ENCODE data around the gene FRG2C. TPM values are rescaled to one million over a fixed set of nuclear protein-coding genes. Genes with fewer than 3 reads are reported as not detected.

Gene FRG2C
- total and polyA plus RNA-seq, 2 of the 13 experiments (the other 11 are each of a cell fraction or from before 2014, with no cell fraction given), result not detected

- in situ Hi-C loops (cut with HindIII; ENCODE audit: extremely low pct_ligation_motif_present, low pct_unique_long_range_greater_than_20kb) (no loop called here), intact Hi-C loops (cut with micrococcal nuclease; ENCODE audit: unreplicated experiment) (no loop called here)
- Histone ChIP-seq H3K9ac (ENCODE audit: insufficient read depth, low read depth, low read length) (no peak overlapping the region), H2AFZ (ENCODE audit: low read length) (no peak overlapping the region), H3K36me3 (replicated peaks in 1 of 2; ENCODE audit: control insufficient read depth in 1 of 2, insufficient read depth in 2 of 2, low read length in 2 of 2) (no peaks in the 10 kb centered on the region), H3K4me2 (ENCODE audit: low read depth, low read length) (no peak overlapping the region), H4K20me1 (ENCODE audit: insufficient read depth, low read length) (no peaks in the 10 kb centered on the region), H3K79me2 (ENCODE audit: insufficient read depth, low read length) (no peaks in the 10 kb centered on the region), H3K4me1 (ENCODE audit: insufficient read depth, low read length) (no peaks in the 10 kb centered on the region), H3K27ac (ENCODE audit: extremely low read length, insufficient read depth, low read length) (no peak overlapping the region), H3K27me3 (ENCODE audit: control insufficient read depth in 1 of 2, insufficient read depth in 2 of 2, low read length in 2 of 2) (no peaks in the 10 kb centered on the region), H3K9me3 (ENCODE audit: low read length) (peaks cover 35% of the 10 kb centered on the region), H3K4me3 (replicated peaks in 1 of 3; ENCODE audit: insufficient read depth in 1 of 3, low read depth in 2 of 3, low read length in 3 of 3) (no peak overlapping the region)
- DNase-seq (ENCODE audit: low spot score), result no peak
- FAIRE-seq, result no peak
- no peak for ATAC-seq
- 19% methylated on average over 7 of the region's 9 CpGs for WGBS (ENCODE audit: low lambda C conversion rate)
- no TSS peak for BruUV-seq (replicated peaks)
- CTCF ChIA-PET (ENCODE audit: low intra/inter-chr PET ratio, low total read pairs), result no interaction called here
- POLR2A ChIA-PET, result no interaction called here
- TF ChIP-seq ZBTB1 (CRISPR knock-in tag; IDR thresholded peaks at IDR 0.05; ENCODE audit: borderline replicate concordance), result no peak
- TF ChIP-seq ZNF337 (CRISPR knock-in tag; IDR thresholded peaks at IDR 0.05; ENCODE audit: borderline replicate concordance, low read depth), result no peak
- no peak for TF ChIP-seq ZNF678 (CRISPR knock-in tag; IDR thresholded peaks at IDR 0.05)
- TF ChIP-seq ZNF616 (CRISPR knock-in tag; IDR thresholded peaks at IDR 0.05; ENCODE audit: low read depth), result no peak
- TF ChIP-seq ZNF558 (CRISPR knock-in tag; IDR thresholded peaks at IDR 0.05; ENCODE audit: borderline replicate concordance), result no peak
- TF ChIP-seq SNAPC4 (CRISPR knock-in tag; IDR thresholded peaks at IDR 0.05), result no peak
- TF ChIP-seq NRL (CRISPR knock-in tag; IDR thresholded peaks at IDR 0.05; ENCODE audit: borderline replicate concordance), result no peak
- TF ChIP-seq SP140L (CRISPR knock-in tag; IDR thresholded peaks at IDR 0.05; ENCODE audit: borderline replicate concordance), result no peak
- TF ChIP-seq FOXM1 (CRISPR knock-in tag; IDR thresholded peaks at IDR 0.05), result no peak
- no peak for TF ChIP-seq ZNF451 (CRISPR knock-in tag; IDR thresholded peaks at IDR 0.05)
- no peak for TF ChIP-seq MAFK (conservative IDR thresholded peaks at IDR 0.05 in 1 of 2, IDR thresholded peaks at IDR 0.05 in 1 of 2; ENCODE audit: low read length in 2 of 2)
- TF ChIP-seq RFX5 (IDR thresholded peaks at IDR 0.05; ENCODE audit: low read depth, low read length), result no peak
- TF ChIP-seq THAP7 (CRISPR knock-in tag; IDR thresholded peaks at IDR 0.05), result no peak
- no peak for TF ChIP-seq ZNF776 (CRISPR knock-in tag; IDR thresholded peaks at IDR 0.05)
- no peak for TF ChIP-seq ZNF704 (CRISPR knock-in tag; IDR thresholded peaks at IDR 0.05; ENCODE audit: borderline replicate concordance)
- no peak for TF ChIP-seq ZNF607 (CRISPR knock-in tag; IDR thresholded peaks at IDR 0.05; ENCODE audit: borderline replicate concordance)
- TF ChIP-seq ZNF547 (CRISPR knock-in tag; IDR thresholded peaks at IDR 0.05), result no peak
Measured at GRCh38 chr3:75687323-75687722, 23.2 kb downstream of the FRG2C start.

All from HepG2 (cell line).